HK-2 (cell line): ENCODE data around the gene GBA3.

ENCODE experiments used
- DNase-seq: peaks from one replicate; pipeline ENCODE4 v3.0.0-alpha.2; 2018; ENCODE audit not compliant: unreplicated experiment

The GBA3 gene

GRCh38 chr4:22692736-22693135 lies at the start of gene GBA3:
GBA3 (plus strand) TSS chr4:22692937.
- DNase-seq = no peak

GRCh38 chr4:22643952-22644351 lies 48.8 kb upstream of the GBA3 start:
- no peak for DNase-seq

DNA sequence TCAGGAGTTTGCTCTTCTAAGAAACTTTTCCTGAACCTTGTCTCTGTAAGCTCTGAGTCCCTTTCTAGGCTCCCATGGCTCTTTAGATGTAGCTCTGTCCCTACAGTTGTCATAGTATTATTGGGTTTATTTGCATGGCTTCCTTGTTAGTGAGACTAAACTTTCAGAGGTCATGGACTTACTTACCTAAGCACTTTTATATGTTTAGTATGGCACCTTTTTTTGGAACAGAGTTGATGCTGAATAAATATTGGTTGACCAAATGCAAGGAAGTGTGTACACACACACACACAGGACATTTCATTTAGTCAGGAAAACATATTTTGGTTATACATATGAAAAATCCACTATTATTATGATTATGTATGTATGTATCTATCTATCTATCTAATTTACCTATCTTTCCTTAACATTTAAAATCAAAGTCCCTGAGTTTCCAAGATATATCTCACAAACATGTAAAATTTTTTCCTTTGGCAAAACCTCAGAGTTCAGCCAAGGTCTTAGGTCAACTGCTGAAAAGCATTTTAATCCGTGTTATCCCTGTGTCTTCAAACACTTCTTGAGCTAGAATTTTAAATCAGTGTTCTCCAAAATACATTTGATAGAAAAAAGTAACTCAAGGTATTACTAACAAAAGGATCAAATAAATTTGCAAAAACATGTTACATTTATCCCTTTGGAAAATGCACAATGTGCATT lies 47.1 kb upstream of the GBA3 start:
- DNase-seq = no peak

- DNase-seq = no peak
Measured at GRCh38 chr4:22648996-22649395, 43.7 kb upstream of the GBA3 start.

GRCh38 chr4:22650771-22651170 lies 42.0 kb upstream of the GBA3 start:
- DNase-seq = no peak

- no peak for DNase-seq
Measured at GRCh38 chr4:22653752-22654151, 39.0 kb upstream of the GBA3 start.

- DNase-seq = no peak
Measured at GRCh38 chr4:22661443-22661842, 31.3 kb upstream of the GBA3 start.

DNA sequence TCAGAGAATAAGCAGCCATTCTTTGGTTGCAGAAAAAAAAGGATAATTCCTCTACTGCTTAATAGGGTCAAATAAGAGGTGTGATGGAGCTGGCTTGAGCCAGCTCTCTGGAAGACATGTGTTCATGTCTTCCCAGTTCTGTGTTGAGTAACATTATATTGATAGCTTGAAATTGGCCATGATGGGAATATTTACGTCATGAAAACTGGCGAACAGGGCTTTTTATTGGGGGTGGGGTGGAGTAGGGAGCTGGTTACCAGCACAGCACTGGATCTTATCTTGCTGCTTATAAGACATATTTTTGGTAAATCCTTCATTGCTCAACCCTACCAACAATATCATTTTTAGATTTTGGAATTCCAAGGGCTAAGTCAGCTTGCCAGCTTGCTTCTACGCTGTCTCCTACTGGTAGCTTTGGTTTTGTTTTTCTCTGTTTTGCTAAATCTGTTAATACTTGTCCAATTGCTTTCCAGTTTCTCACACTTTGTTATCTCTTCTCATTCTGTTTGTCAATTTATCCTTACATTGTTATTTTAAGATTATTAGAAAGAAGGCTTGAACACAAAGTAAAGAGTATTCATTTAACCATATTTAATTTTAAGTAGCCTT lies 25.3 kb upstream of the GBA3 start:
- DNase-seq = no peak

- DNase-seq = no peak
Measured at GRCh38 chr4:22668301-22668700, 24.4 kb upstream of the GBA3 start.

GRCh38 chr4:22668702-22669101 lies 24.0 kb upstream of the GBA3 start:
- no peak for DNase-seq

DNA sequence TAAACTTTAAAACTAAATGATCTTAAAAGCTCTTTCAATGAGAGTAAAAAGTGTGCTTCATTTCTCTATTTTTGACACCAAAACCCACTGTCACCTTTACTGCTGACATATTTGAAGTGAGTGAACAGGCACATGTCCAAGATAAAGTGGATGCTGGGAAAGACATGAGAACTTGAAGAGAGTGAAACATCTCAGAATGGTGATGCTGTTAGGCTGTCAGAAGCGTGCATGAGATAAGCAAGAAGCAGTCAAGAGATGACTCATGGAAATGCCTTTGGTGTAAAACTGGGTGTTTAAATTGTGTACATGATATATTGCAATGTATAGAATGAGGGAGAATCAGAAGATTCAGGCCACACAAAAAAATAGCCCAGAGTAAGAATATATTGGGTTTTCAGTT lies 21.8 kb upstream of the GBA3 start:
- DNase-seq = no peak

GRCh38 chr4:22672519-22672918 lies 20.2 kb upstream of the GBA3 start:
- DNase-seq = no peak

DNA sequence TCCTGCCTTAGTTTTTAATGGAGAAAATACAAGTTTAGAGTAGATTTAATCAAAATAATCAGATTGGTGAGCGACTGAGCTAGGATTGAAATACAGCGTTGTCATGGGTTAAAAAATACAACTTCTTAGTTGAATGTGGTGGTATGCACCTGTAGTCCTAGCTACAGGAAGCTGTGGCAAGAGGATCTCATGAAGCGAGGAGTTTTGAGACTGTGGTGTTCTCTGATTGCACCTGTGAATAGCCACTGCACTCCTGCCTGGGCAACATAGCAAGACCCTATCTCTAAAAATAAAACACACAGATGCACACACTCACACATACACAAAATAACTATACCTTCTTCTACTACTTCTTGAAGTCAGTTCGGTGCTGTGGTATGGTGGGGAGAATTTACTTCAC lies 19.8 kb upstream of the GBA3 start:
- DNase-seq = no peak

- no peak for DNase-seq
Measured at GRCh38 chr4:22674700-22675099, 18.0 kb upstream of the GBA3 start.

DNA sequence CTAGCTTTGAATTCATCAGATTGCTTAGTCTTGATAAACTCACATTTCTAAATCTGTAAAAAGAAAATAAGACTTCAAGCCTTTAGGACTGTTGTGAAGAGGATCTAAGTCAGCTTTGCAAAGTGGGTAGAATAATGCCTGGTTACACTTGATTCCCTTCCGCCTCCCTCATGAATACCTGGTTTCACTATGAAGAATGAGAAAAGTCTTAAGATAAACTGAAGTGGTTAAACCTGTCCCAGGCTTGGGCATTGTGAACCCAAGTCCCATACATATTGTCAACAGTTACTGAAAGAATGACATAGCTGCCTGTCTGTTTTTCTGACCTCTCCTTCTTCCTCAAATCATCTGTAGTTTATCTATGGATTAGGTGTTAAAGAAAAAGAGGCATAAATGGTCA lies 16.7 kb upstream of the GBA3 start:
- DNase-seq = no peak

GRCh38 chr4:22677780-22678179 lies 15.0 kb upstream of the GBA3 start:
- DNase-seq = no peak

DNA sequence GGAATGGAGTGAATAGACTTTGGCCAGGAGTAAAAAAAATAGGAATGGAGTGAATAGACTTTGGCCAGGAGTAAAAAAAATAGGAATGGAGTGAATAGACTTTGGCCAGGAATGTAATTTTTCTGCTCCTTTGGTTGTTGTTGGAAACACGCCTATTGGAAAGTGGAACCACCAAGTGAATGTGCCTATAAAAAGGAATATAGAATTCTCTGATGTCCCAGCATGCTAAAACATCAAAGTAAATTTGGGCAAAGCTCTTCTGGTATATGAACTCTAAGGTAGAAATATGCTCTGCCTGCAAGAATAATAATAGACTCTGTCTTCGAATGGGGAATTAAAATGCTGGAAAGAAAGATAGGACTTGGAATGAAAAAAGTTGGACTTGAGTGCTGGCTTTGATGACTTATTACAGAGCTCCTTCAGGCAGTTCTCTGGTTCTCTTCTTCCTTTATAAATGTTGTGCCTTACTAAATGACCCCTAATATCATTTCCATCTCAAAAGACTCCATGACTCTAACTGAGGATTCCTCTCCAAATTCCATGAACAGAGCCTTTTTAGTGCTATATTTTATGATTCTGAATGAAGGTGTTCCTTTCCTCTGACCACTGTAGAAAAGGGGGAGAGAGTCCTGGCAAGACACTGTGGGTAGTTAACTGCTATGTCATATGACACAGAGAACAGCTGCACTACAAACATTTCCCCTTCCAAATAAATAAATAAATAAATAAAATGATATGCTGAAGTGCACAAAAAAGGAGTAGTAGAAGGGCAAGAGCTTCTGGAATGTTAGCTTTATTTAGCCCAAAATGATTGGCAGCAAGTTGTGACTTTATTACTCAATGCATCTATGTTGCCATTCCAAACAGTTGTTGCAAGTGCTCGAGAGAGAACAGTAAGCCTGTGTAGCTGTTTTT lies 13.5 kb upstream of the GBA3 start:
- DNase-seq = no peak

GRCh38 chr4:22680065-22680642 lies 12.6 kb upstream of the GBA3 start:
- DNase-seq = no peak

- DNase-seq = no peak
Measured at GRCh38 chr4:22683726-22684125, 9.0 kb upstream of the GBA3 start.

- no peak for DNase-seq
Measured at GRCh38 chr4:22686141-22686540, 6.6 kb upstream of the GBA3 start.

GRCh38 chr4:22688236-22688635 lies 4.5 kb upstream of the GBA3 start:
- DNase-seq = no peak

- DNase-seq = no peak
Measured at GRCh38 chr4:22689428-22689827, 3.3 kb upstream of the GBA3 start.
